Measurements from ENCODE around the gene TLN1.

The TLN1 gene, protein sequence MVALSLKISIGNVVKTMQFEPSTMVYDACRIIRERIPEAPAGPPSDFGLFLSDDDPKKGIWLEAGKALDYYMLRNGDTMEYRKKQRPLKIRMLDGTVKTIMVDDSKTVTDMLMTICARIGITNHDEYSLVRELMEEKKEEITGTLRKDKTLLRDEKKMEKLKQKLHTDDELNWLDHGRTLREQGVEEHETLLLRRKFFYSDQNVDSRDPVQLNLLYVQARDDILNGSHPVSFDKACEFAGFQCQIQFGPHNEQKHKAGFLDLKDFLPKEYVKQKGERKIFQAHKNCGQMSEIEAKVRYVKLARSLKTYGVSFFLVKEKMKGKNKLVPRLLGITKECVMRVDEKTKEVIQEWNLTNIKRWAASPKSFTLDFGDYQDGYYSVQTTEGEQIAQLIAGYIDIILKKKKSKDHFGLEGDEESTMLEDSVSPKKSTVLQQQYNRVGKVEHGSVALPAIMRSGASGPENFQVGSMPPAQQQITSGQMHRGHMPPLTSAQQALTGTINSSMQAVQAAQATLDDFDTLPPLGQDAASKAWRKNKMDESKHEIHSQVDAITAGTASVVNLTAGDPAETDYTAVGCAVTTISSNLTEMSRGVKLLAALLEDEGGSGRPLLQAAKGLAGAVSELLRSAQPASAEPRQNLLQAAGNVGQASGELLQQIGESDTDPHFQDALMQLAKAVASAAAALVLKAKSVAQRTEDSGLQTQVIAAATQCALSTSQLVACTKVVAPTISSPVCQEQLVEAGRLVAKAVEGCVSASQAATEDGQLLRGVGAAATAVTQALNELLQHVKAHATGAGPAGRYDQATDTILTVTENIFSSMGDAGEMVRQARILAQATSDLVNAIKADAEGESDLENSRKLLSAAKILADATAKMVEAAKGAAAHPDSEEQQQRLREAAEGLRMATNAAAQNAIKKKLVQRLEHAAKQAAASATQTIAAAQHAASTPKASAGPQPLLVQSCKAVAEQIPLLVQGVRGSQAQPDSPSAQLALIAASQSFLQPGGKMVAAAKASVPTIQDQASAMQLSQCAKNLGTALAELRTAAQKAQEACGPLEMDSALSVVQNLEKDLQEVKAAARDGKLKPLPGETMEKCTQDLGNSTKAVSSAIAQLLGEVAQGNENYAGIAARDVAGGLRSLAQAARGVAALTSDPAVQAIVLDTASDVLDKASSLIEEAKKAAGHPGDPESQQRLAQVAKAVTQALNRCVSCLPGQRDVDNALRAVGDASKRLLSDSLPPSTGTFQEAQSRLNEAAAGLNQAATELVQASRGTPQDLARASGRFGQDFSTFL (N-terminal part only)

DNA sequence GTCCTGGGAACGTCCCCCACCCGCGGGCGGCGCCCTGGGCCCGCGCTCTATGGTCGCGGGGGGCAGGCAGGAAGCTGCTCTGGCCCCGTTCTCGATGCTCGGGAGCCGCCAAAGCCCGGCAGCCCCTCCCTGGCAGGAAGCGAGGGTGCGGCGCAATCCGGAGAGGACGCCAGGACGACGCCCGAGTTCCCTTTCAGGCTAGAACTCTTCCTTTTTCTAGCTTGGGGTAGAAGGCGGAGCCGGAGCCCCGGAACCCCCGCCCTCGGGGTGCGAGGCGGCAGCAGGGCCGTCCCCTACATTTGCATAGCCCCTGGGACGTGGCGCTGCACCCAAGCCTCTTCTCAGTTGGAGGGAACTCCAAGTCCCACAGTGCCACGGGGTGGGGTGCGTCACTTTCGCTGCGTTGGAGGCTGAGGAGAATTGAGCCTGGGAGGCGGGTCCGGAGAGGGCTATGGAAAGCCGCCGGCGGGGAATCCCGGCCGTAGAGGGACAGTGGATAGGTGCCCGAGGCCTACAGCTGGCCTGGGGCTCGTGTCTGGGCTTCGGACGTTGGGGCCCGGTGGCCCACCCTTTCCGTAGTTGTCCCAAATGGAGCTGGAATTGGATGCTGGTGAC is at the start of gene TLN1, which contains the start of gene CREB3:
TSS of gene TLN1 (minus strand) at position 11 of the 615 bp plus-strand sequence. CDS start 6,501 bp downstream, outside the sequence.
TSS of gene CREB3 (plus strand) at position 482 of the 615 bp plus-strand sequence. CDS start at position 589, 107 bp downstream.
- peak; percentile 100 for DNase-seq

DNA sequence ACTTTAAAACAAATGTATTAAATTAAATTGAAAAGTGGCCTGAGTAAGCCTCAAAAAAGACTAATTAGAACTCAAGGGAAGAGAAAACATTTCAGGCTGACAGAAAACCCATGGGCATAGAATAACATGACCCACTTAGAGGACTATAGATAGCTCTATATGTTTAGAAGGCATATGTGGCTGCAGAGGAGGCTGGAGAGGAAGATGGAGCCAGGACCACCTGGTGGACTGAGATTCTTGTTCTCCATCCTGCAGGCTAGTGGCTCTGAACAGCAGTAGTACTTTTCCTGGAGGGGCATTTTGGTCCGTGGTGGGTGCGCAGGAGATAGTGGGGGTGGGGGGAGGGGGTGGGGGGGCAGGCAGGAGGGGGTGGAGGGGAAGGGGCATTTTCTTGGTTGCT is 49.1 kb upstream of the TLN1 start:
- peak; percentile 16 for DNase-seq

DNA sequence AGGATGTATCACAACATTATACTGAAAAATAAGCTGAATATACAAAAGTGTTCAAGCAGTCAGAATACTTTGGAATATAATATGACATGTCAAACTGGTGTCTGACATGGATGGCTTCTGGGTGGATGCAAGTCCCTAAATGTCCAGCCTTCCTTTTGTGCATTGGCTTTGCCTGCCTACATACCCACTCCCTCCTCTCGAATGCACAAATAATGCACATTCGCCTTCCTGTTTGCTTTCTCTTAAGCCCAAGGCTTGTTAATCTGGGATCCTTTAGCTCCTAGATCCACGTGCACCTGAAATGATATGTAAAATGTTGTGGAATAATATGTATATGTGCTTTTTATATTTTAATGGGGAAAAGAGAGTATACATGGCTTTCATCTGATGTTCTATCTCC is 46.5 kb upstream of the TLN1 start:
- no peak for DNase-seq

DNA sequence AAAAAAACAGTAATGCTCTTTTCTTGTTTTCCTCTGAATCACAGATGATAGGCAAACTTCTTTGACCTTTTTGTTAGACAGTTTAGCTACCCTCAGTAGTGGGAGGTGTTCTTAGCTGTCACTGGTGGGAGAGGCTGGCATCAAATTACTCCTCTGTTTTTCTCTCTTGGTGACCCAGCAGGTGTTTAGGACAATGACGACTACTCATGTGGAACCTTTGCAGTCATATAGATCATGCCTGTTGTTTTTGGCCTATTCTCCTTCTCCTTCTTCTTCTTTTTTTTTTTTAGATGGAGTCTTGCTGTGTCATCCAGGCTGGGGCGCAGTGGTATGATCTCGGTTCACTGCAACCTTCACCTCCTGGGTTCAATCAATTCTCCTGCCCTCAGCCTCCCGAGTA is 44.0 kb upstream of the TLN1 start:
- peak; percentile 95 for DNase-seq

DNA sequence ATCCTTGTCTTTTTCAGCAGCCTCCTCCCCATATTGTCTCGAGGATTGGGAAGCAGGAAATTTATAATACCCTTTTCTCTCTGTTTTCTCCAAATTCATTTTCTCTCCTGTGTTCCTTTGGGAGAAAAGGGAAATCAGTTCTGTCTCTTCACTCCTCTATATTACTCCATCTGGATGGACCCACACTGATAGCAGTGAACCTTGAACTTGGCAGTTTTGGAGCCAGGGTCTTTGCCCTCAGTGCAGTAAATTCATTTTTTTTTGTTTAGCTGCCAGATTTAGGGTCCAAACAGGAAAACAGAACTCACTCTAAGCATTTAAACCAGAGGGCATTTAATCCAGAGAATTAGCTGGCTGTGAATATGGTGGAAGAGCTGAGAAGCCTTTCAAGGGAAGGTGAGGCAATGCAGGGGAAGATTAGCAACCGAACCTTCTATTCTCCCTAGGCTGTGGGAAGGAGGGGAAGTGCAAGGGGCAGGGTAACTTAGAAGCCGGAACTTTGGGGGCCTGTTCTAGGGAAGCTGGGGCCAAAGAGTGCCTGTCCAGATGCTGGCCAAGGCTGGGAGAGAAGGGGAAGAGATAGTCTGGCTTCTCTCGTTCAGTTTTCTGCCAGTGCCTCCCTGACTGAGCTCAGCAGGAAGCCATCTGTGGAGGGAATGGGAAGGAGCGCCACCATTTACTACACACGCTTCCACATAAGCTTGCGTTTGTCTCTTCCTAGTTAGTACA is 43.1 kb upstream of the TLN1 start:
- DNase-seq = peak; percentile 88

DNA sequence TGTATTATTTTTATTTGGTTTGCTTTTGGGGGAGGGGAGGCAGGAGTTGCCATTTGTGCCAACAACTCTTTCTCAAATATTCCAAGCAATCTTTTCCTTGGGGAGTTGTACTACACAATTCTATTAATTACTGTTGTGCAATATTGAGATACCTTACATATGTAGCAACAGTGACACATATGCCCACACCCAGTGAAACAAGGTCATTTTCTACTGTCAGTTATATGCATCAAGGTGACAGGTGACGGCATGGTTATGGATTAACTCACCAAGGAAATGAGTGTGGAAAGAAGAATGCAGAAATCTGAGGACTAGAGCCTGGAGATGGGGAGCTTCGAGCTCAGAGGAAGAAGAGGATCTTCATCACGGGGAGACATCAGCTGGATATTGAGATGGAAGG is 39.9 kb upstream of the TLN1 start:
- peak; percentile 85 for DNase-seq

DNA sequence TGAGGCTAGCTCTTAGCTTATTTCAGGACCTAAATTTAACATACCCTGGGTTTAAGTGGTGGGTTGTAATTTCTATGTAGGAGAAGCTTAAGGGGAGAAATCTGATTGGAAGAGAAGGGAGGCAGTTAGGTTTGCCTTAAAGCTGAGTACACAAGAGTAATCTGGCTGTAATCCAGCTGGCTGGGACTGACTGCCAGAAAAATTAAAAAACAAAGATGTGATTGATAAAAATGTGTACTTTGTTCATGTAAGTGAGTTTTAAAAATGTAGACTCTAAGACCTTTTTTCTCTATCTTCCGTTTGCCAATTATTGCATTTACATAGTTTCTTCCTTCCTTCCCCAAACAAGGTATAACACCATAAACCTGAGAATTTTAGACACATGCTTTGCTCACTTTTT is 39.5 kb upstream of the TLN1 start:
- peak; percentile 93 for DNase-seq

DNA sequence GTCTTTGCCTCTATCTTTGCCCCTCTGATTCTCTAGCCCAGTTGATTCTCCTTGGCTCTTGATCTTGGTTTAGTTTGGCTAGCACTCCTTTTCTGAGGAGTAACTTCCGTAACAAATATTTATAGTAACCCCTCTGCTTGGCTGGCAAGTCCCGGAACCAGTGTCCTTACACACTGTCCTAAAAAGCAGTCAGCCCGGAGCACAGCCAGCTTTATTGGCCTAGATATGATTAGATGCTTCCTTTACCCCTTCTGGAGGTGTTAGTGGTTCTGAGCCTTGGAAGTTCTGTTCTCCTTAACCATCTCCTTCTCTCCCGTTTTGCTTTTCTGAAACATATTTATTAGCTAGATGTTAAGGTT is 39.1 kb upstream of the TLN1 start:
- peak; percentile 43 for DNase-seq

DNA sequence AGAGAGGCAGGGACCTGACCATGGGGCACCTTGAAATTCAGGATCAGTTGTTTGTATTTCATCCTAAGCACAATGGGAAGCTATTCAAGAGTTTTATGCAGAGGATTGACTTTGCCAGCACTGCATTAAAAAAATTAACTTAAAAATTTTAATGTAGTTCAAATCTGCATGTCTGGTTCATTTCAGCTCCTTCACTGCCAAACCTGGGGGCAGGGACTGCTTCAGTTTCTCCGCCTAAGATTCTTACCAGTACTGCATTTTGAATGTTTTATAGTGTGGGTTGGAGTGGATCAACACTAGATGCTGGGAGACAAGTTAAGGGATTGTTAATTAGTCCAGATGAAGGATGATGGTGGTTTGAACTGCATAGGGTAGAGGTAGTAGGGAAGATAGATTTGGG is 37.8 kb upstream of the TLN1 start:
- no peak for DNase-seq

DNA sequence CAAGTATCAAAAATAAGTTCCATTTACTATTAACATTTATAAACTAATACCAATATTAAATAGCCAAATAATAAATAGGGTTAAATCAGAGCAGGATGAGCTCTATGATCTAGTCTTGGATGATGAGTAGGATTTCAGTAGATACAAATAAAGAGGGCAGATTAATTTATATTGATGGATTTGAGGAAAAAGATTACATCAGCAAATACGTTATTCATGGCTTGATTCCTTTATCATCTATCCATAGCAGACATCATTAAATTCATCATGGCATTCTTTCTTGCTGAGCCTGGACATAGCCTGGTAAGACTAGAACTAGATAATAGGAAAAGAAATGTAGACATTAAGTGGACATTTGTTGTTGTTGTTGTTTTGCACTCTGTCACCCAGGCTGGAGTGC is 35.5 kb upstream of the TLN1 start:
- no peak for DNase-seq

DNA sequence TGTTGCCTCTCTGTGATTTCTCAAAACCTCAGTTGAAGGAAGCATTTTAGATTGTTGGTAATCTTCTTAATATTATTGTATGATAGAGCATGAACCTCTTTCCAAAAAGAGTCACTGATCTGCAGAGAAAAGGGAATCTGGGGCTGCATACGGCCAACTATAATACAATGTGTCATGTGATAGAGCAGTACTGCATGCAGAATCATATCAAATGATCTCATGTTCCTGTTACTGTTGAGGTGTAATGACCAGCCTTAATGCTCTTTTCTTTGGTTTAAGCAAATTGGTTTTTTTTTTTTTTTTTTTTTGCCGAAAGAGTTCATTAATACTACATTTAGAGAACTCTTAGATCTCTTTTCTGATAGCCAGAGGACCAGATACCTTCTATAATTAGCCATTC is 35.0 kb upstream of the TLN1 start:
- DNase-seq = no peak

DNA sequence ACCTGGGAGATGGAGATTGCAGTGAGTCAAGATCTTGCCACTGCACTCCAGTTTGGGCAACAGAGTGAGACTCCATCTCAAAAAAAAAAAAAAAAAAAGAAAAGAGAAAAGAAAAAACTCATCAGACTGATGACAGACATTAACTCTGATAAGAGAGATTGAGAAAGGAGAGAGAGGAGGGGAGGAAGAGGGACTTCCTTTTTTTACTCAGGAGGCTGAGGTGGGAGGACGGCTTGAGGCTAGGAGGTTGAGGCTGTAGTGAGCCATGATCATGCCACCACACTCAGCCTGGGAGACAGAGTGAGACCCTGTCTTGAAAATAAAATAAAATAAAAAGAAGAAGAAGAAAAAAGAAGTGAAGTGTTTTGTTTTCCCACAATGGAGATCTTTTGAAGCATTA is 31.8 kb upstream of the TLN1 start:
- no peak for DNase-seq

DNA sequence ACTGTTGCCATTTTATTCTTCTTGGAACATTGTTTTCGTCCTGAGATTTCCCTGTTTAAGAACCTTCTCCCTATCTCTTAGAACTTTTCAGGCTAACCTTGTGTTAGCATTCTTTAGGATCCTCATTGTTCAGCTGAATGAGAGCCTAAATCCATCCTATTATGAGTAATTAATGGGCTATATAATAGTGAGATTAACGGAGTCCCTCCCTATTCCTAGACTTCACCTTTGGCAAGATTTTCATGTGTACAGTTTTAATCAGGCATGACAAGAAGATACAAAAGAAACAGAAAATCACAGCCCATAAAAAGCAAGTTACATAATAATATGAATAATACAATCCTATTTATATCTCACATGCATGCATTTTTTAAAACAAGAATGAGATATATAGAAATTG is 31.2 kb upstream of the TLN1 start:
- DNase-seq = no peak

DNA sequence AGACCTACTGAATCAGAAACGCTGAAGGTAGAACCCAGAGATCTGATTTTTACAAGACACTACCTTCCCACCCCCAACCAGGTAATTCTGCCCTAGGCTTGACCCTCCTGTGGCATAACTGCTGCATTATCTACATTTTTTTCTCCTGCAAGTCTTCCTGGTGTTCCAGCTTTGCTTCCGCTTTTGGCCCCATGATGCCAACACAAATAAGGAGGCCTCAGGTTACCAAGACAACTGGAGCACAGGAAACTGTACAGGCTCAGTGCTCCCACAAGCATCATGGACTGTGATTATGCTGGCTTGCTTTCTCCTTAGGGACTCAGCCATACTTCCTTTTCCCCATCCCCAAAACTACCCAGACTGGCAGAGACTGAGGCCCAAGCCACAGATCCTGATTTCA is 28.7 kb upstream of the TLN1 start:
- DNase-seq = peak; percentile 77

DNA sequence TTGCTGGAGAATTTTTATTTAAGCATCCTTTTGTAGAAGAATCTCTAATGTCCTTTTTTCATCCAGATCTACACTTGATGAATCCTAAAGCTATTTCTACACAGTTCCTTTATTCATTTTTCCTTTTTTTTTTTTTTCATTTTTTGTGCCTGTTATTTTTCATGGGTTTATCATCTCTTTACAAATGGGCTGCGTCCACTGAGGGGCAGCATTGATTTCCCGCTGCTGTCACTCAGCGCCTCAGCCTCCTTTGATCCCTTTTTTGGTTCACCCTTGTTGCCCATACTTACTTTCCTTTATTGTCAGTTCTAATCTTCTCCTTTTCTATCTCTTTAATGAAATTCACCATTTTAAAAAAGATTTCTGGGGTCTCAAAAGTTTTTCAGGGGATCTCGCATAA is 27.8 kb upstream of the TLN1 start:
- DNase-seq = no peak

DNA sequence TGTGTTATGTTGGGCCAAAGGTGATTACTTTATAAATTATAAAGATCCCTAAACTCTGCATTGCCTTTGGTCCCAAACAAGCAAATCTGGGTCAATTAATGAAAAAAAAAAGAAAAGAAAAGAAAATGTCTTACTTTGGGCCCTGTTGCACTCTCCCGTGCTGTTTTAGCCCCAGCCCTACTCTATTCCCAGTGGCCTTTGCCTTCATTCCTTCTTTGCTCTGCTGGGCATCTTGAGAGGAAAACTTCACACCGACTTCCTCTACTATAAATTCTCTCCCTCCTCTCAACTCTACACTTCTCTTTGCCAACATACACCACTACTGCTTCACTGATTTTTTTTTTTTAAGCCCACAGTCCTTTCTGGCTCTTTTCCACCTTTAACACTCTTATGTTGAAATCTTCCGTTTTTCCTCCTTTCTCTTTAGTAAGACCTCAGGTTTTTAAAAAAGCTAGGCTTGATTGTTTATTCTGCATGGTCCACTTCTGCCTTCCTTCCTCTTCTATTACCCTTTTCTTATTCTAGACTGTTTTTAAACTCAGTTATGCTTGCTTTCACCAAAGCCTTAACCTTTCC is 26.6 kb upstream of the TLN1 start:
- DNase-seq = no peak

DNA sequence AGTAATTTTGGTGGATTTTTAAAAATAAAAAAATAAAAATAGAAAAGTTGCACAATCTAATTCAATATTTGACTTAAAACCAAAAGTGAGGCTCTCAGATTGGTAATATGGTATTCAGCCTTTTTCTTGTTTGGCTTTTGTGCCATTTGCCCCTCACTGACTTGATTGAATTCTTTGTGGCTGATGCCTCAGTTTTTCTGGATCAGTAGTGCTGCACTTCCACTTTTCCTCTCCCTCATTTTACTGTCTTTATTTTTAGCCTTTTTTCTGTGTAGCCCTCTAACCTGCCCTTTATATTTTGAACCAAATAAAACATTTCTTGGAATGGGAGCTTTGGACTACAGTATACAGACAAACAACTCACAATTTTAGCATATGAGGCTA is 25.9 kb upstream of the TLN1 start:
- no peak for DNase-seq

DNA sequence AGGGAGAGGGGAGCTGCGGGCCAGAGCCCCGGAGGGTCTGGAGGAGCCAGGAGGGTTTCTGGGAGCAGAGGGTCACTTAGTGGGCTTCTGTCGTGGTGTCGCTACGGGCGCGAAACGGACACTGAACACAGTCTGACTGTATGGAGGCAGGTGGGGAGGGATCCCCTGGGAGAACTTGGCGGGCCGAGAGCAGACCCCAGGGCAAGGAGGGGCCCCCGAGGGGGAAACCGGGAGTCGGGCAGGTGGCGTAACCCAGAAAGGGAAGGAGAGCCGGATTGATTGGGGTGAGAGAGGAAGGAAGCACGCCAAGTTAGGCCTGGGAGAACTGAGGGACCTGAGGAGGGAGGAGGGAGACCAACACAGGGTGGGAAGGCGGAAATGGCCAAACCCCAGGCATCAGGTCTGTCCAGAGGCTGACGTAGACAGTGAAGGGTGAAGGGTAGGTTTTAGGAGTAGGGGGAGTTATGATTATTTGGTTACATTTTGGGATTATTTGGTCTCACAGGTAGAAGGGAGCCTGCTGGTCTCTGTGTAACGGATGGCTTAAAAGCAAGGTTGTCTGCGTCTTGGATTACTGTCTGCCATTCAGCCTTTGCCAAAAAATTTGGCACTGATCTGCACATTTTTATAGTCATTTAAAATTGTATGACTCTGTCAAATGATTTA is 25.4 kb upstream of the TLN1 start:
- DNase-seq = peak; percentile 89

DNA sequence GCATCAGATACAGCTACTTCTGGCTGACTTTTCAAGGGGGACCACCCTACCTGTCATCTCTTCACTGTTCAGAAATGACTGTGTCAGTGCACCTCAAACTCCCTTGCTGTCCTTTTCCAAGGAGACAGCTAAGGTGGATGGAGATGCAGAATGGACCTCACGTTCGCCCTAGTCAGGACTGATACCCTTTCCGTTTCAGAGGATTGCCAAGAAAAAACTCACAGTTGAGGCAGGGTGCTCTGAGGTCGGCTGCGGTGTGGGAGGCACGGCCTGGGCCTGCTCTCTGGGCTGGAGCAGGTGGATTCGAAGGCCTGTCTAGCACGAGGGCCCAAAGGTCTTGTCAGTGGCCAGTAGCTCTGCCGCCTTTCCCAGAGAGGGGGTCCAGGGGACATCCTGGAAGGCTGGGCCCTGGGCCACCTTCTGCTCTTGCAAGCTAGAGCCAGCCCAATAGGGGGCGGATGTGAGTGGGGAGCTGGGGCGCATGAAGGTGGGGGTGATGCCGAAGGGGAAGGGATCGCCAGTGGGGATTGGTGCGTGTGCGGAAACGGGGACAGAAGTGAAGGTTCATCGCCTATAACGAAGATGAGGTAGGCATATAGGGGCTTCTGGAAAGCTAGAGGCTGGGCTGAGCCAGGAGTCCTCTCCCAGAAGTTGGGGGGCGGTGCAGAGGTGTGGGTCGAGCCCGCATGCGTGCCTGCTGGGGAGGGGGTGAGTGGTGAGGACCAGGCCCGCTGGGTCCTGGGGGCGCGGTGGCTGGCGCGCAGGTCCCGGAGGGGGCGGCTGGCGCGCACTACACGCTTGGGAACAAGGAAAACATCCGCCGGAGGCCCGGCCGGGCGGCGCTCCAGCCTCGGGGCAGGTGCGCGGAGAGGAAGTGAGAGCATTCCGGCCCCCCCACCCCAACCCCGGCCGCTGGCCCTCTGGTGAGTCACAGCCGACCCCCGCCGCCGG is 24.6 kb upstream of the TLN1 start:
- DNase-seq = peak; percentile 89

DNA sequence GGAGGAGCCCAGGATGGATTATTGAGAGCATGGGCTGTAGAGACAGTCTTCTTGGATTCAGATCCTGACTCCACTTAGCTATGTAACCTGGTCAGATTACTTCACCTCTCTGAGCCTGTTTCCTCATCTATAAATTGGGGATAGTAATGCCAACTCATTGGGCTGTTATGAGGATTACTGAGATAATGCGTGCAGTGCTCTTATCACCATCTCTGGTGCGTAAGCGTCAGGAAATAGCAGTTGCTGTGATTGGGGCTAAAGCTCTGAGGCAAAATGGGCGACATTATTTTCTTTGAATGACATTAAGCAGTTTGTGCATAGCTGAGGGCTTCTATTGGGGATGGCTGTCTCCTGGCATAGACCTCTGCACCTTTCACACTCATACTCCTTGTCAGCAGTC is 23.1 kb upstream of the TLN1 start:
- DNase-seq = no peak

All from NCI-H69 (cell line).